NOMO-1 treated with dmso at 0.1 percent for 144 hours (cell line): ENCODE measurements around the gene DUSP7.
"Not testable (repeated sequence)": the region's sequence is repeated elsewhere in the genome, so short reads cannot be mapped to it uniquely, and the experiment has no call there.

Experiments used
- DNase-seq: peaks from one replicate; lab custom pipeline; 2025; ENCODE audit not compliant: unreplicated experiment; lab: John Stamatoyannopoulos, UW

DUSP7 gene

GRCh38 chr3:52050571-52050970, 5.8 kb downstream of the DUSP7 start:
- DNase-seq, result no peak

- DNase-seq, result no peak
These were observed 6.9 kb downstream of the DUSP7 start for GRCh38 chr3:52049503-52049902.

GRCh38 chr3:52047295-52047960, 8.9 kb downstream of the DUSP7 start:
- no peak for DNase-seq

- no peak for DNase-seq
These were observed 9.5 kb downstream of the DUSP7 start for GRCh38 chr3:52046902-52047239.

GRCh38 chr3:52046186-52046901, 10.0 kb downstream of the DUSP7 start:
- DNase-seq, result no peak

GRCh38 chr3:52044869-52045619, 11.3 kb downstream of the DUSP7 start:
- no peak for DNase-seq

GRCh38 chr3:52043750-52044149, 12.6 kb downstream of the DUSP7 start:
- no peak for DNase-seq

GRCh38 chr3:52043039-52043438, 13.3 kb downstream of the DUSP7 start:
- DNase-seq, result not testable (repeated sequence)

- DNase-seq, result no peak
These were observed 15.1 kb downstream of the DUSP7 start for GRCh38 chr3:52041118-52041731.

GRCh38 chr3:52040600-52040999, 15.8 kb downstream of the DUSP7 start:
- no peak for DNase-seq

- DNase-seq, result no peak
These were observed 16.5 kb downstream of the DUSP7 start for GRCh38 chr3:52039846-52040245.

- no peak for DNase-seq
These were observed 16.9 kb downstream of the DUSP7 start for GRCh38 chr3:52039426-52039825.

- no peak for DNase-seq
These were observed 18.1 kb downstream of the DUSP7 start for GRCh38 chr3:52038227-52038626.

- DNase-seq, result no peak
These were observed 19.1 kb downstream of the DUSP7 start for GRCh38 chr3:52037291-52037690.

- no peak for DNase-seq
These were observed 19.5 kb downstream of the DUSP7 start for GRCh38 chr3:52036829-52037228.

- DNase-seq, result no peak
These were observed 20.1 kb downstream of the DUSP7 start for GRCh38 chr3:52036222-52036694.

- DNase-seq, result no peak
These were observed 21.7 kb downstream of the DUSP7 start for GRCh38 chr3:52034651-52035050.

- DNase-seq, result no peak
These were observed 22.2 kb downstream of the DUSP7 start for GRCh38 chr3:52034212-52034611.

GRCh38 chr3:52033748-52034147, 22.6 kb downstream of the DUSP7 start:
- not testable (repeated sequence) for DNase-seq

GRCh38 chr3:52032702-52033408, 23.5 kb downstream of the DUSP7 start:
- DNase-seq, result no peak

GRCh38 chr3:52031896-52032295, 24.5 kb downstream of the DUSP7 start:
- no peak for DNase-seq
